ENCODE measurements around the gene ZNRF1.
"Not testable (repeated sequence)": the region's sequence is repeated elsewhere in the genome, so short reads cannot be mapped to it uniquely, and the experiment has no call there.

Gene ZNRF1

GRCh38 chr16:75114946-75115825, 116.4 kb downstream of the ZNRF1 start:
- DNase-seq: no peak

- peak; percentile 27 for DNase-seq
These were observed 117.5 kb downstream of the ZNRF1 start, which contains the start of gene LDHD for GRCh38 chr16:75116081-75116910. TSS of gene LDHD (minus strand) at chr16:75116780. CDS start at chr16:75116720, 60 bp downstream.

- DNase-seq: no peak
These were observed 118.1 kb downstream of the ZNRF1 start for GRCh38 chr16:75116911-75117245.

GRCh38 chr16:75118943-75119539, 120.2 kb downstream of the ZNRF1 start:
- DNase-seq: no peak

GRCh38 chr16:75120253-75120652, 121.4 kb downstream of the ZNRF1 start:
- DNase-seq: no peak

- DNase-seq: no peak
These were observed 123.2 kb downstream of the ZNRF1 start for GRCh38 chr16:75121949-75122568.

- DNase-seq: no peak
These were observed 123.8 kb downstream of the ZNRF1 start for GRCh38 chr16:75122609-75123008.

GRCh38 chr16:75127713-75128415, 129.0 kb downstream of the ZNRF1 start:
- DNase-seq: no peak

GRCh38 chr16:75129421-75130149, 130.8 kb downstream of the ZNRF1 start:
- DNase-seq: not testable (repeated sequence)

GRCh38 chr16:75130150-75130771, 131.4 kb downstream of the ZNRF1 start:
- no peak for DNase-seq

- no peak for DNase-seq
These were observed 132.3 kb downstream of the ZNRF1 start for GRCh38 chr16:75131081-75131480.

GRCh38 chr16:75138233-75138632, 139.4 kb downstream of the ZNRF1 start:
- DNase-seq: no peak

GRCh38 chr16:75138636-75139035, 139.8 kb downstream of the ZNRF1 start:
- no peak for DNase-seq

GRCh38 chr16:75139498-75139897, 140.7 kb downstream of the ZNRF1 start:
- no peak for DNase-seq

GRCh38 chr16:75143941-75144340, 145.1 kb downstream of the ZNRF1 start:
- DNase-seq: no peak

- DNase-seq: no peak
These were observed 149.1 kb downstream of the ZNRF1 start for GRCh38 chr16:75147968-75148310.

- peak; percentile 93 for DNase-seq
These were observed 149.7 kb downstream of the ZNRF1 start, which contains the start of gene ZFP1 for GRCh38 chr16:75148311-75149195. TSS of gene ZFP1 (plus strand) at chr16:75148524. CDS start at chr16:75152952, 4,428 bp downstream.

GRCh38 chr16:75151798-75152197, 153.0 kb downstream of the ZNRF1 start:
- no peak for DNase-seq

- DNase-seq: no peak
These were observed 153.8 kb downstream of the ZNRF1 start for GRCh38 chr16:75152635-75153034.

- no peak for DNase-seq
These were observed 161.6 kb downstream of the ZNRF1 start for GRCh38 chr16:75160386-75160785.
